Activated naive CD8-positive, alpha-beta T cell treated with anti-CD3 and anti-CD28 coated beads, Interleukin-2, amount 50 U/mL, for 16 hours (primary cell): ENCODE data around the gene OR52E4.

Source experiments
- DNase-seq: peaks from one replicate; pipeline ENCODE4 v3.0.0-alpha.2; 2020; ENCODE audit warnings: low read depth, low spot score

The OR52E4 gene

GRCh38 chr11:5929571-5930368 lies 49.3 kb downstream of the OR52E4 start:
- no peak for DNase-seq

GRCh38 chr11:5930614-5931013 lies 50.2 kb downstream of the OR52E4 start:
- no peak for DNase-seq

GRCh38 chr11:5931061-5931460 lies 50.6 kb downstream of the OR52E4 start:
- DNase-seq = no peak

GRCh38 chr11:5932671-5933070 lies 52.2 kb downstream of the OR52E4 start:
- no peak for DNase-seq

GRCh38 chr11:5933116-5933515 lies 52.7 kb downstream of the OR52E4 start:
- no peak for DNase-seq
